ENCODE results near the gene OR51B6.

OR51B6 gene

DNA sequence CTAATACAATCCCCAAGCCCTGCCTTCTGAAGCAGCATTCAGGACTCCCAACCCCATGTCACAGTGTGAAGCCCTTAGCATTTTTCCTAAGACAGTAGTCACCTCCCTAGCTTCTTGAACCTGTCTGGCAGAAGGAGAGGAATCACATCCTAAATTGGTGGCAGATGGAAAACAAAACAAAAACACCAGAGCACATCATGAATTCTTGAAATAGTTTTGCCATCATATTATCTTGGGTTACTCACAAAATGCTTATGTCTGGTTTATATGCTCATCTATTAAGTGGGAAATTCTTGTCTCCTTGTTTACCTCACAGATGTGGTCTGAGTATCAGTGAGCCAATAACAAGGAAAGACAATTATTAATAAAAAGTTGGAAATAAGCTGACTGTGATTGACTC lies 47.6 kb downstream of the OR51B6 start:
- H3K36me3 Mint-ChIP-seq (ENCODE audit: low read depth) = no peaks in the 10 kb centered on the region
- TF ChIP-seq, protein P1, sequence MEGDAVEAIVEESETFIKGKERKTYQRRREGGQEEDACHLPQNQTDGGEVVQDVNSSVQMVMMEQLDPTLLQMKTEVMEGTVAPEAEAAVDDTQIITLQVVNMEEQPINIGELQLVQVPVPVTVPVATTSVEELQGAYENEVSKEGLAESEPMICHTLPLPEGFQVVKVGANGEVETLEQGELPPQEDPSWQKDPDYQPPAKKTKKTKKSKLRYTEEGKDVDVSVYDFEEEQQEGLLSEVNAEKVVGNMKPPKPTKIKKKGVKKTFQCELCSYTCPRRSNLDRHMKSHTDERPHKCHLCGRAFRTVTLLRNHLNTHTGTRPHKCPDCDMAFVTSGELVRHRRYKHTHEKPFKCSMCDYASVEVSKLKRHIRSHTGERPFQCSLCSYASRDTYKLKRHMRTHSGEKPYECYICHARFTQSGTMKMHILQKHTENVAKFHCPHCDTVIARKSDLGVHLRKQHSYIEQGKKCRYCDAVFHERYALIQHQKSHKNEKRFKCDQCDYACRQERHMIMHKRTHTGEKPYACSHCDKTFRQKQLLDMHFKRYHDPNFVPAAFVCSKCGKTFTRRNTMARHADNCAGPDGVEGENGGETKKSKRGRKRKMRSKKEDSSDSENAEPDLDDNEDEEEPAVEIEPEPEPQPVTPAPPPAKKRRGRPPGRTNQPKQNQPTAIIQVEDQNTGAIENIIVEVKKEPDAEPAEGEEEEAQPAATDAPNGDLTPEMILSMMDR (IDR thresholded peaks at IDR 0.05; ENCODE audit: unreplicated experiment in 3 of 3) = no peak
- H3K27ac Mint-ChIP-seq = no peak overlapping the region
- no peaks in the 10 kb centered on the region for H3K4me1 Mint-ChIP-seq
- H3K9me3 Mint-ChIP-seq = no peaks in the 10 kb centered on the region
- no peak overlapping the region for H3K4me3 Mint-ChIP-seq
- H3K27me3 Mint-ChIP-seq (ENCODE audit: low read depth) = peaks cover 7% of the 10 kb centered on the region

All from nephron (organoid).